ENCODE measurements around the gene SDK1.

DNA sequence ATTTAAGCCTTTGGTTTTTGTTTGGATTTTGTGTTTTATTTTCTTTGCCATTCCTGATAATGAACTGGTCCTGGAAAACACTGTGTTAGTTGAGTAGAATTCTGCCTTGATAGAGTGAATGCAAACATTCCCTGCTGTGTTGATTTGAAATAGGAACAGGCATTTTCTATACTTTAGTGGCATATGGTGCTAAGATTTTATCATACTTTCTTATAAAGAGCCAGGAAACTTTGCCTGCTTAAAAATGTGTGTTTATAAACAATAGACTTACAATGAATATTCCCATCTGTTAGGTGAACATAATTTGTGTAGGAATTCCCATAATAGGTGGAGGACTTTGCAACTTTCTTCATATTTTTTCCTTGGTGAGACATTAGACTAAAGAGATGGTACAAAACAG lies 333.3 kb downstream of the SDK1 start:
- TF ChIP-seq, protein P1, sequence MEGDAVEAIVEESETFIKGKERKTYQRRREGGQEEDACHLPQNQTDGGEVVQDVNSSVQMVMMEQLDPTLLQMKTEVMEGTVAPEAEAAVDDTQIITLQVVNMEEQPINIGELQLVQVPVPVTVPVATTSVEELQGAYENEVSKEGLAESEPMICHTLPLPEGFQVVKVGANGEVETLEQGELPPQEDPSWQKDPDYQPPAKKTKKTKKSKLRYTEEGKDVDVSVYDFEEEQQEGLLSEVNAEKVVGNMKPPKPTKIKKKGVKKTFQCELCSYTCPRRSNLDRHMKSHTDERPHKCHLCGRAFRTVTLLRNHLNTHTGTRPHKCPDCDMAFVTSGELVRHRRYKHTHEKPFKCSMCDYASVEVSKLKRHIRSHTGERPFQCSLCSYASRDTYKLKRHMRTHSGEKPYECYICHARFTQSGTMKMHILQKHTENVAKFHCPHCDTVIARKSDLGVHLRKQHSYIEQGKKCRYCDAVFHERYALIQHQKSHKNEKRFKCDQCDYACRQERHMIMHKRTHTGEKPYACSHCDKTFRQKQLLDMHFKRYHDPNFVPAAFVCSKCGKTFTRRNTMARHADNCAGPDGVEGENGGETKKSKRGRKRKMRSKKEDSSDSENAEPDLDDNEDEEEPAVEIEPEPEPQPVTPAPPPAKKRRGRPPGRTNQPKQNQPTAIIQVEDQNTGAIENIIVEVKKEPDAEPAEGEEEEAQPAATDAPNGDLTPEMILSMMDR (IDR thresholded peaks at IDR 0.05): no peak
- no peak for TF ChIP-seq POLR2AphosphoS5 (IDR thresholded peaks at IDR 0.05; ENCODE audit: insufficient read depth in 1 of 2, low read depth in 1 of 2)

Measured in vagina (tissue), 2 donors.